Vein endothelial cell (primary cell): ENCODE data around the gene ZNG1B. TPM values are rescaled to one million over a fixed set of nuclear protein-coding genes. Genes with fewer than 3 reads are reported as not detected.

Experiments
- total RNA-seq: library from RNA; depleted of rRNA; stranded (reverse); fragments of >200 nt; gene quantifications from 2 replicates; pipeline ENCODE4 v1.2.3, GENCODE V29; 2012

ZNG1B gene
- 18.3 and 23.6 TPM in 2 replicates for total RNA-seq

GRCh38 chr2:113437508-113438465 is at the start of gene ZNG1B:
ZNG1B (plus strand) TSS chr2:113437691; CDS start chr2:113437869, 178 bp downstream.

GRCh38 chr2:113498365-113498764 is 60.9 kb downstream of the ZNG1B start, which contains the start of gene FOXD4L1:
FOXD4L1 (plus strand) TSS chr2:113498665; CDS start chr2:113499257, 592 bp downstream.

Other genes starting within 250 kb of the ZNG1B start
- gene PAX8, start 158.8 kb upstream of the ZNG1B start, total RNA-seq: 0.48 and 1.3 TPM in 2 replicates
- under 0.01 TPM in 1 of 2 replicates, not detected in the other for gene FOXD4L1, start 61.0 kb downstream of the ZNG1B start, total RNA-seq
- 8.2 and 9.8 TPM in 2 replicates for gene RABL2A, start 189.6 kb downstream of the ZNG1B start, total RNA-seq